Measurements from ENCODE around the gene CHMP2B. TPM values are rescaled to one million over a fixed set of nuclear protein-coding genes. Genes with fewer than 3 reads are reported as not detected.

The CHMP2B gene, protein sequence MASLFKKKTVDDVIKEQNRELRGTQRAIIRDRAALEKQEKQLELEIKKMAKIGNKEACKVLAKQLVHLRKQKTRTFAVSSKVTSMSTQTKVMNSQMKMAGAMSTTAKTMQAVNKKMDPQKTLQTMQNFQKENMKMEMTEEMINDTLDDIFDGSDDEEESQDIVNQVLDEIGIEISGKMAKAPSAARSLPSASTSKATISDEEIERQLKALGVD
- total RNA-seq, result 17.1 and 21.5 TPM in 2 replicates

DNA sequence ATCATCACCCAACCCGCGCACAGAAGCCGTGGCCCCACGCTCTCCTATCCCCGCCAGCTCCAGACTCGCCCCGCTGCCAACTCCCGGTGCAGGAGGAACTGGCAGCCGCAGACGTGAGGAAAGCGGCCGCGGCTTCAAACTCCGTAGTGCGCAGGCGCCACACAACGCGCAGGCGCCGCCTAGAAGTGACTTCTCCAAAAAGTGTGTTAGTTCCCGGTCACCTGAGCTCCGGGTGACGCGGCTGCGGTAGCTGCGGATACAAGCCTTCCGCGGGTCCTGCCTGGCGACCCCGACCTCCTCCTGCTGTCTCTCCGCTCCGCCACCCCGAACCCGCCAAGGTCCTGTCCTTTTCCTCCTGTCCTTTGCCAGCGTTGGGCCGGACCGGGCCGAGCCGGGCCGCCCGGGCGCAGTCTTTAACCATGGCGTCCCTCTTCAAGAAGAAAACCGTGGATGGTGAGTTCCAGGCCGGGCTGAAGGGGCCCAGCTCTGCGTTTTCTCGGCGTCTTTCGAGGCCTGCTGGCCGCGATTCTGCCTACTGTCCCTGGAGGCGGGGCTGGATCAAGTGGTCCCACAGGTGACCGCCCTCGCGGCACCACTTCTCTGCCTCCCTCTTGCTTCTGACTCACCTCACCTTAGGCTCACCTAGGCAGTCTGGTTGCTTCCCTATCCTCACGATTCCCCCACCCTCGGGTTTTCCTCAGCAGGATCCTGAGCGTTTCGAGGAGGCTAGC is at the start of gene CHMP2B:
TSS of gene CHMP2B (plus strand) at position 206 of the 731 bp plus-strand sequence. CDS start at position 420, 214 bp downstream.

DNA sequence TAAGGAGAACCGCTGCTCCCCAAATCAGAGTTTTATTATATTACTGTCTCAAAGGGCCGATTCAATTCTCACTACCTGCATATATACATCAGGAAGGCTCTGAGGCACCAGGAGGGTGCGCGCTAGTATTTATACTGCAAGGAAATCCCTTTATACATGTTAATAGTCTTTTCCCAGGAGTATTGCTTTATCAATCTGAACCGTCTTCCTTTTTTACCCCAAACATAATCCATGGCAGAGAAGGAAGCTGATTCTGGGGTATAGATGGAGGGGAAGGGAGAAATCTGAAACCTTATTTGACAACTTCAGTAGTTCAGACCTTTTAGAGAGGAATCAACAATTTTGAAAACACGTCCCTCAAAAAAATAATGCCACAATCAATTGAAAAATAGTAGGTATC is 49.4 kb downstream of the CHMP2B start, which contains the start of gene POU1F1:
TSS of gene POU1F1 (minus strand) at position 101 of the 400 bp plus-strand sequence. CDS start 122 bp downstream, outside the sequence.

Other genes with a start within 250 kb of the CHMP2B start
- 15.6 and 19.7 TPM in 2 replicates for gene VGLL3, start 236.2 kb upstream of the CHMP2B start, total RNA-seq
- not detected in 2 replicates for gene POU1F1, start 49.3 kb downstream of the CHMP2B start, total RNA-seq

Measured in mesangial cell (primary cell).